Mucosa of rectum (tissue), 2 donors: ENCODE results near the gene PIK3CG.
A peak's percentile ranks its signal among the peaks of the same experiment; 100 is the strongest.
"Not testable (repeated sequence)": the region's sequence is repeated elsewhere in the genome, so short reads cannot be mapped to it uniquely, and the experiment has no call there.

Experiments
- H3K27ac ChIP-seq, 2 donors: one replicate each; pipeline ENCODE4 v1.7.0; 2013; ENCODE audit warnings: inconsistent platforms in 2 of 2, low read depth in 2 of 2, low read length in 2 of 2
- H3K27me3 ChIP-seq, 2 donors: one replicate each; pipeline ENCODE4 v1.7.0; 2013; ENCODE audit warnings: low read length in 2 of 2; ENCODE audit not compliant: control insufficient read depth in 2 of 2, insufficient read depth in 2 of 2
- H3K36me3 ChIP-seq, 2 donors: one replicate each; pipeline ENCODE4 v1.7.0; 2013; ENCODE audit warnings: low read length in 2 of 2; ENCODE audit not compliant: control insufficient read depth in 2 of 2, insufficient read depth in 2 of 2
- H3K4me1 ChIP-seq, 2 donors: one replicate each; pipeline ENCODE4 v1.7.0; 2013; ENCODE audit warnings: low read length in 2 of 2, mild to moderate bottlenecking in 1 of 2; ENCODE audit not compliant: control insufficient read depth in 2 of 2, insufficient read depth in 2 of 2
- H3K4me3 ChIP-seq, 2 donors: one replicate each; pipeline ENCODE4 v1.7.0; 2013; ENCODE audit warnings: low read length in 2 of 2
- H3K9ac ChIP-seq, 2 donors: one replicate each; pipeline ENCODE4 v1.7.0; 2013; ENCODE audit warnings: low read length in 2 of 2, low read depth in 1 of 2, mild to moderate bottlenecking in 1 of 2
- H3K9me3 ChIP-seq, 2 donors: one replicate each; pipeline ENCODE4 v1.7.0; 2013; ENCODE audit warnings: low read length in 2 of 2; ENCODE audit not compliant: control insufficient read depth in 2 of 2
- donor health status: healthy.
- donor health status: Normal muscosa, but diverticular disease.

The PIK3CG gene

DNA sequence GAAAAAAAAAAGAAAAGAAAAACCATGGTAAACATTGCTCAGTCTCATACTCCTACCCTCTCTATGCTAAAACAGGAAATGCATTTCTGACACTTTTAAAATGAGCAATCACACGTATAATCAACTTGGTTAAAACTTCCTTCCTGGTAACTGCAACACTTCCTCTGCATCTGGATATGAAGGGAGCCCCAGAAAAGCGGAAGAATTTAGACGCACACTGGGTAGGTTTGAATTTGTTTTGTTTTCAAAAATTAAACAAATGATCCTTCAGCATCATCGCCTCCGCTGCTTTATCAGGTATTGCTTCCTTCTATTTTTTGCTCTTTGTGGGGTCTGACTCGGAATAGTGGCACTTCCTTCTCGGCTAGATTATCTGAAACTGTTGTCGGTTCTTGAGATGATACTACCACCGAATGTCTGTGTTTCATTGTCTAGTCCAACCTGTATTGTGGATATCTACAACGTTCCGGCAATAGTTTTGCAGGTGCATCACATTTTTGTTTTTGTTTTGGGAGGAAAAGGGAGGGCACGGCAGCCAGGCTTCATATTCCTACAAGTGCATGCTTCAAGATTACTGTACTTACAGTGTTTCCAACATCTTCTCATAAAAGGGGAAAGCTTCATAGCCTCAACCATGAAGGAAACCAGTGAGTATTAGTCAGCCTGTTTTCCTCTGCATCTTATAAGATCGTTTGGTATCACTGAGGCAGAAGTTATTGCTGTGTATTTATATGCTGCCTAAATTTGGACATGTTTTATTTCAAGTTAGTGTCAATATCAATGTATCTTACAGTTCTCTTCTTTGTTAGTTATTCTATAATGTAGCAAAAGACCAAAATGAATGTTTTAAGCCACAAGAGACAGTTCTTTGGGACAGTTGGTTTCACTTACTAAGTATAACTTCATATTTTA, at the start of gene PIK3CG:
Gene PIK3CG (plus strand): TSS at position 153 of the 912 bp plus-strand sequence. CDS start 2,280 bp downstream, outside the sequence.
- H3K4me1 ChIP-seq, result peaks cover 2 to 6% of the 10 kb centered on the region in 2 donors
- H3K9me3 ChIP-seq, result no peaks in the 10 kb centered on the region
- peak within 1 kb of the TSS; percentile 9 to 43 for H3K9ac ChIP-seq
- peak within 1 kb of the TSS; percentile 70 to 71 for H3K27ac ChIP-seq
- no peaks in the 10 kb centered on the region for H3K27me3 ChIP-seq
- H3K36me3 ChIP-seq, result peaks cover 0 to 6% of the 10 kb centered on the region in 2 donors
- H3K4me3 ChIP-seq, result peak within 1 kb of the TSS; percentile 55 to 79

DNA sequence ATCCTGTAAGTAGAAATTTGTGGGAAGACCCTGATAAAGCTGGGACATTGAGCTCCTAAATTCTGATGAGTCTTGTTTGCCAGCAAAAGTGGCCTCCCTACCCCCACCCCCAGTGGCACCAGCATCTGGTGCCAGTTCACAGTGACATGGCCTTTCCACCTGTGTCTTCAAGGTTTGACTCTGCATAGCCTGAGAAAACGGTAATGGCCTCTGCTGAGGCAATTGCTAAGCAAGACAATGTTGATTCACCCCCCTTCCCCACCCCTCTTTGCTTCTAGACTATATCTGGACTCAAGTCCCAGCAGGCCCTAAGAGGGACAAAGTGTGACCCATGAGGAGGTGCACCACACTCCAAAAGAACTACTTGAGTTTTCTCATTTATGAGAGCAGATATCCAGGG, 48.0 kb upstream of the PIK3CG start:
- H3K4me3 ChIP-seq, result no peak overlapping the region
- H3K9ac ChIP-seq, result no peak overlapping the region
- no peaks in the 10 kb centered on the region for H3K27me3 ChIP-seq
- no peaks in the 10 kb centered on the region for H3K4me1 ChIP-seq
- no peaks in the 10 kb centered on the region for H3K9me3 ChIP-seq
- no peaks in the 10 kb centered on the region for H3K36me3 ChIP-seq
- no peak overlapping the region for H3K27ac ChIP-seq

DNA sequence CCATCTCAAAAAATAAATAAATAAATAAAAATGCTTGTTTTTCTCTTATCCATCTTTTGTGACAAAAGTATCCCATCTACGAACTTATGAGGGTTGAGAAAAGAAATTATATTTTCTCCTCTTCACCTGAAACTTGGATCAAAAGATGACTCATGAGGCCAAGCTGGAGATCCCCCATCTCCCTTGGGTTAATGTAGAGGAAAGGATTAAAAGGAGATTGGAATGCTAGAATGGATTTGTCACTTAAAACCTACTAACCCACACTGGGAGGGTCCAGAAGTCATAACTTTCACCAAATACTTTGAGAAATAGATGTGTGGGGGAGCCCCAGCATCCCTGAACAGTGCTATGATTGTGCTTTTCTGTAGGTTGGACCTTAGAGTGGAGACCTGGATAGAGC, 46.3 kb upstream of the PIK3CG start:
- Histone ChIP-seq H3K27me3 (no peaks in the 10 kb centered on the region), H3K36me3 (no peaks in the 10 kb centered on the region), H3K9me3 (no peaks in the 10 kb centered on the region), H3K4me1 (no peaks in the 10 kb centered on the region), H3K4me3 (no peak overlapping the region), H3K9ac (no peak overlapping the region), H3K27ac (no peak overlapping the region)

DNA sequence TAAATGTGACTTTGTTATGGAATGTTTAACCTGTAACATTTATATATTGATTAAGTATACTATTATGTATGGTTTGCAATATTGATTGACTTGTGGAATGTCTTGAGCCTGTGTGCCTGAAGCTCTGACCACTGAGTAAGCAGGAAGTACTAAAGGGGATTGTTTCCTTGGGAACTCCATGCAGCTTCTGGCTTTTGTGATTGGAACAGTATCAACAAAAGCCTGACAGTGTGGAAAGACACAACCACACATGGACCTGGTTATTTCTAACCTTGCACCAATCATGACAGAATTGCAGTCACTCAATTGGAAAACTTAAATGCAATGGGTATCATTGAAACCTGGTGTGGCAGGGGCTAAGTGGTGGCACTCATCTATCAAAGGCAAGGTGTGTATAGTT, 45.5 kb upstream of the PIK3CG start:
- Histone ChIP-seq H3K27ac (no peak overlapping the region), H3K9me3 (no peaks in the 10 kb centered on the region), H3K4me3 (no peak overlapping the region), H3K4me1 (no peaks in the 10 kb centered on the region), H3K27me3 (no peaks in the 10 kb centered on the region), H3K36me3 (no peaks in the 10 kb centered on the region), H3K9ac (no peak overlapping the region)

DNA sequence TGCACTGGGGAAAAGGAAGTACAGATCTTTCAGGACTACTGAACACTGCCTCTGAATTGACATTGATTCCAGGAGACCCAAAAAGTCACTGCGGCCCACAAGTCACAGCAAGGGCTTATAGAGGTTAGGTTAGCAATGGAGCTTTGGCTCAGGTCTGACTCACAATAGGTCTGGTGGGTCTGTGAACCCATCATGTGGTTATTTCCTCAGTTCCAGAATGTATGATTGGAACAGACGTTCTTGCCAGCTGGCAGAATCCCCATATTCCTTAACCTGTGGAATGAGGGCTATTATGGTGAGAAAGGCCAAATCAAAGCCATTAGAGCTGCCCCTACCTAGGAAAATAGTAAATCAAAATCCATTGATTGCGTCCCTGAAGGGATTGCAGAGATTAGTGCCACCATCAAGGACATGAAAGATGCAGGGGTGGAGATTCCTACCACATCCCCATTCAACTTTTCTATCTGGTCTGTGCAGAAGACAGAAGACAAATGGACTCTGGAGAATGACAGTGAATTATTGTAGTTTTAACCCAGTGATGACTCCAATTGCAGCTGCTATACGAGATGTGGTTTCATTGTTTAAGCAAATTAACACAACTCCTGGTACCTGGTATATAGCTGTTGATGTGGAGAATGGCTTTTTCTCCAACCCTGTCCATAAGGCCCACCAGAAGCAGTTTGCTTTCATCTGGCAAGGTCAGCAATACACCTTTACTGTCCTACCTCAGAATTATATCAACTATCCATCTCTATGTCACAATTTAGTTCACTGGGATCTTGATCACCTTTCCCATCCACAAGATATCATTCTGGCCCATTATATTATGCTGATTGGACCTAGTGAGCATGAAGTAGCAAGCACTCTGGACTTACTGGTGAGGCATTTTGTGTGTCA, 44.5 kb upstream of the PIK3CG start:
- Histone ChIP-seq H3K9ac (no peak overlapping the region), H3K9me3 (no peaks in the 10 kb centered on the region), H3K36me3 (no peaks in the 10 kb centered on the region), H3K27me3 (no peaks in the 10 kb centered on the region), H3K27ac (no peak overlapping the region), H3K4me3 (no peak overlapping the region), H3K4me1 (no peaks in the 10 kb centered on the region)

DNA sequence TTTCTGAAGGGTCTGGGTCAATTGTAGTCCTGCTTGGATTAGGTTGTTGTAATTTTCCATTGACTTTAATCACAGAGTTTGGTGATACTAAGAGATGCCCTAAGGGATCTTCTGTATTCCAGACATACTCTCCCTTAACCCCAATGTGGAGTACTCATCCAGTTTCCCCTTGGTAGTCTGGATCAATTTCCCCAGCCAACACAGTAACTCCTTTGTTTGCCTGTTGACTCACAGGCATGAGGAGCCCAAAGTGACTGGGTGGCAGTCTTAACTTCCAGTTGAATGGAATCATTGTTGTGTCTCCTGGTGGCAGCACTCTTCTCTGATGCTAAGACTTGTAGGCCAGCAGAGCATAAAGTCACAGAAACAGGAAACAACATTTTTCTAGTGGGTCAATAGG, 41.5 kb upstream of the PIK3CG start:
- H3K9me3 ChIP-seq, result no peaks in the 10 kb centered on the region
- no peaks in the 10 kb centered on the region for H3K27me3 ChIP-seq
- no peaks in the 10 kb centered on the region for H3K36me3 ChIP-seq
- H3K27ac ChIP-seq, result no peak overlapping the region
- H3K4me1 ChIP-seq, result no peaks in the 10 kb centered on the region
- H3K9ac ChIP-seq, result no peak overlapping the region
- H3K4me3 ChIP-seq, result no peak overlapping the region

DNA sequence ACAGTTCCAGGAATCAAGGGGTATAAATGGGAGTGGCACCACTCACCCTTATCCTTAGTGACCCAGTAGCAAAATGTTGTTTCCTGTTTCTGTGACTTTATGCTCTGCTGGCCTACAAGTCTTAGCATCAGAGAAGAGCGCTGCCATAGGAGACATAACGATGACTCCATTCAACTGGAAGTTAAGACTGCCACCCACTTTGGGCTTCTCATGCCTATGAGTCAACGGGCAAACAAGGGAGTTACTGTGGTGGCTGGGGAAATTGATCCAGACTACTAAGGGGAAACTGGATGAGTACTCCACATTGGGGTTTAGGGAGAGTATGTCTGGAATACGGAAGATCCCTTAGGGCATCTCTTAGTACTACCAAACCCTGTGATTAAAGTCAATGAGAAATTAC, 40.6 kb upstream of the PIK3CG start:
- H3K4me1 ChIP-seq, result no peaks in the 10 kb centered on the region
- H3K27ac ChIP-seq, result no peak overlapping the region
- no peak overlapping the region for H3K9ac ChIP-seq
- H3K4me3 ChIP-seq, result no peak overlapping the region
- H3K9me3 ChIP-seq, result no peaks in the 10 kb centered on the region
- H3K36me3 ChIP-seq, result no peaks in the 10 kb centered on the region
- no peaks in the 10 kb centered on the region for H3K27me3 ChIP-seq

DNA sequence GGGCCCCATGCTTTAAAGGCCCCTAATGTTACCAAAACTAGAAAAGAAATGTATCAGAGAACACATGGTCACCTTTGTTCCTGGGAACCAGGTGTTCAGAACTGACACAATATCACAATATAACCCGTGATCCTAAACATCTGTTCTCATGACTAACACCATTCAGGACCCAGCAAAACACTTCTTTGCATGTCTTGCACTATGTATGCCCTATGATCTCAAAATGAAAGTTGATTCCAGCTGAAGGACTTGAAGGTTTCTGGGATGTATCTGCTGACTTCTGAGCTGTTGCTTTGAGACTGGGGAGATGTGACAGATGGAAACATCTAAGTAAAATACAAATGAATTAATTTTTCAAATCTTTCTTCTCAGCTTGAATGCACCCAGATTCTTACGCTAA, 37.5 kb upstream of the PIK3CG start:
- Histone ChIP-seq H3K27ac (no peak overlapping the region), H3K9ac (no peak overlapping the region), H3K4me3 (no peak overlapping the region), H3K4me1 (no peaks in the 10 kb centered on the region), H3K36me3 (no peaks in the 10 kb centered on the region), H3K27me3 (no peaks in the 10 kb centered on the region), H3K9me3 (no peaks in the 10 kb centered on the region)

DNA sequence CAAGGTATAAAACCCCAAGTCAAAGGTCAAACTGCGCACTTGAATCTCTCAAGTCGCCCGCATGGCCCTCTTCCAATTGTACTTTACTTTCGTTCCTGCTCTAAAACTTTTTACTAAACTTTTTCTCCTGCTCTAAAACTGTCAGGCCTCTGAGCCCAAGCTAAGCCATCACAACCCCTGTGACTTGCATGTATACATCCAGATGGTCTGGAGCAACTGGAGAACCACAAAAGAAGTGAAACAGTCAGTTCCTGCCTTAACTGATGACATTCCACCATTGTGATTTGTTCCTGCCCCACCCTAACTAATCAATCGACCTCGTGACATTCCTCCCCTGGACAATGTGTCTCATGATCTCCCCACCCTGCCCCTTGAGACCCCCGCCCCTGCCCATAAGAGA, 35.6 kb upstream of the PIK3CG start:
- Histone ChIP-seq H3K9ac (no peak overlapping the region), H3K36me3 (no peaks in the 10 kb centered on the region), H3K27me3 (no peaks in the 10 kb centered on the region), H3K4me1 (no peaks in the 10 kb centered on the region), H3K4me3 (no peak overlapping the region), H3K27ac (no peak overlapping the region), H3K9me3 (no peaks in the 10 kb centered on the region)

DNA sequence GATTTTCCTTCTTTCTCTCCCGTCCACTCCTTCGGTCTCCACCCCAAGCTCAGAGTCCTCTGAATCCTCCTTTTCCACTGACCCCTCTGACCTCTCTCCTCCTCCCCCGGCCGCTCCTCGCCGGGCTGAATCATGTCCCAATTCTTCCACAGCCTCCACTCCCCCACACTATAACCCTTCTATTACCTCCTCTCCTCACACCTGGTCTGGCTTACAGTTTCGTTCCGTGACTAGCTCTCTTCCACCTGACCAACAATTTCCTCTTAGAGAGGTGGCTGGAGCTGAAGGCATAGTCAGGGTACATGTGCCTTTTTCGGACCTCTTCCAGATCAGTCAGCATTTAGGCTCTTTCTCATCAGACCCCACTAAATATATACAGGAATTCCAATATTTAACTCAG, 34.2 kb upstream of the PIK3CG start:
- not testable (repeated sequence) for H3K27ac ChIP-seq, H3K36me3 ChIP-seq, H3K4me1 ChIP-seq, H3K9ac ChIP-seq, H3K27me3 ChIP-seq, H3K4me3 ChIP-seq, H3K9me3 ChIP-seq
